Measurements from ENCODE around the gene GABRA6. TPM values are rescaled to one million over a fixed set of nuclear protein-coding genes. Genes with fewer than 3 reads are reported as not detected.

The GABRA6 gene
- polyA plus RNA-seq, 1 donor = not detected

Other genes starting within 250 kb of the GABRA6 start
- gene GABRB2, start 139.0 kb upstream of the GABRA6 start, polyA plus RNA-seq (ENCODE audit: insufficient read length) = 2.5 TPM
- 0.20 TPM for gene GABRA1, start 162.4 kb downstream of the GABRA6 start, polyA plus RNA-seq (ENCODE audit: insufficient read length)

Measured in left kidney (tissue), 1 donor.